GM21423 (cell line): Measurements from ENCODE around the gene ING1.

Experiments
- ATAC-seq: cut with Tn5 transposase; IDR thresholded peaks from one replicate; pipeline ENCODE4 v1.9.1; 2021; ENCODE audit warnings: mild to moderate bottlenecking, moderate library complexity; ENCODE audit not compliant: unreplicated experiment

ING1 gene

DNA sequence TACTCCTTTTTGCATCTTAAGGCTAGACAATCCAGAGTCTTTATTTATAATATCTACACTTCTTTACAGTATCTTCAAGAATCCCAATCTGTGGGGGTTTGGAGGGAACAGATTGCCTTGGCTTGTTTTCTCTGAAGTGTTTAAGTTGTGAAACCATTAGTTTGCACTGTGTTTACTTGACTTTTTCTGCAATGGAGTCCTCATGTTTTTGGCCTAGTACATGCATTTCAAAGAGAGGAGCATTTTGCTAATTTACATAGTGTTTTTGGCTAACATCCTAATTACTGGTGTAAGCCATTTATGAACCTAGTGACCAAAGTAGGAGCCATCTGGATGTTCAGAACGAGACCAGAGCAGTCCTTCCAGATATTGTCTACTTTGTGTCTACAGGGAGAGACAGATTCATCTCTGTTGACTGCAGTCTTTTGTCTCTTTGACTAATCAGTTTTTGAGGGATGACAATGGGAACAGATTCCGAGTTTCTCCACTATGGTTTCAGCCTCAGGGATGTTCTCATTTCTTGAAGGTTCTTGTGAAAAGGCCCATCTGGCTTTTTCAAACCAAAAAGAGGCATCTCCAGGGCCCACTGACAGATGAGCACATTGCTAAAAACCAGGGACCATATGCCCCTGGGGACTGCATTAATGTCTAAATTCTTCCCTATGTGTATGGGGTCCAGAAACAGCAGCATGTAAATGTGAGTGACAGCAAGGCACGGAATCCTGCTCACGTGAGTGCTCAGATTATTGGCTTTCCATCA, 53.4 kb downstream of the ING1 start:
- ATAC-seq = no peak

DNA sequence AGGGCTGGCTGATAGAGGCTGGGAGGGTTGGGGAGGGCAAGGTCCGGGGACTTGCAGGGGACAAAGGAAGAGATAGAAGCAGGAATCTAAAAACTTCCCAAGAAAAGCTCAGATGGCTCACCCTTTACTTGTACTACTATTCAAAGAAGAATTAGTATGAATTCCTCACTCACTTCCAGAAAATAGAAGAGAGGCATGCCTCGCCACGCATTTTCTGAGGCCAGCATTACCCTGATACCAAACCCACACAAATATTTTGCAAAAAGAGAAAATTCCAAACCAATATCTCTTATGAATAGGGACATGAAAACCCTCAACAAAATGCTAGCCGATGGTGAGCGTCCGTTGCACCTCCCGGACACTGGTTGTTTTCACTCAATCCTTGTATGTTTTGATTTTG, 54.0 kb downstream of the ING1 start:
- no peak for ATAC-seq

DNA sequence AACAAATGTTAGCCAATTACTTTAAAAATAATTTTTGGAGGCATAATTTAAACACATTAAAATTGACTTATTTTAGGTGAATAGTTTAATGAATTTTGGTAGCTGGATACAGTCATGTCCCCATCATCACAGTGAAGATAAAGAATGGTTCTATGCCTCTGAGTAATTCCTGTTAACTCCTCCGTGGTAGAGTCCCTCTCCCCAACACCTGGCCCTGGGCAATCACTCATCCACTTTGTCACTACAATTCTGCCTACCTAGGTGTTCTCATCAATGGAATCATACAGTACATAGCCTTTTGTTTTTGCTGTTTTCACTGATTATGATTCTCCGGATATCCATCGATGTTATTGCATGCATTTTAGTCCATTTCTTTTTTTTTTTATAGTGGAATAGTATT, 55.6 kb downstream of the ING1 start:
- no peak for ATAC-seq

DNA sequence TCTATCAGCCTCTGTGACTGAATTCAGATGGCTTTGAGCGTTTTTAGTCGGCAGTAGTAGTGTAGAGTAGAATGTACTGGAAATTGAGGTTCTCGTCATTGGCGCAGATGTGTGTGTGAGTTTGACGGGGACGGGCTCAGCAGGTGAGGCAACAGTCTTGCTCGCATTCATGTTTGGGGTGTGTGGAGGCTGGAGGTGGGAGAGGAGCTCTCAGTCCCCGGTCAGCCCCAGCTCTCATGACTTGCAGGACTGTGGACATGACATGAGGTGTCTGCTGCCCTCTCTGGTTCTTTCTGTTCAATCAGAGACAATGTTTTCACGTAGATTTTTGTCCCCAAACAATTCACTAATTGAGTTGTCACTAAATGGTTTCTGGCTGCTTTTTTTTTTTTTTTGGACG, 57.2 kb downstream of the ING1 start:
- no peak for ATAC-seq

DNA sequence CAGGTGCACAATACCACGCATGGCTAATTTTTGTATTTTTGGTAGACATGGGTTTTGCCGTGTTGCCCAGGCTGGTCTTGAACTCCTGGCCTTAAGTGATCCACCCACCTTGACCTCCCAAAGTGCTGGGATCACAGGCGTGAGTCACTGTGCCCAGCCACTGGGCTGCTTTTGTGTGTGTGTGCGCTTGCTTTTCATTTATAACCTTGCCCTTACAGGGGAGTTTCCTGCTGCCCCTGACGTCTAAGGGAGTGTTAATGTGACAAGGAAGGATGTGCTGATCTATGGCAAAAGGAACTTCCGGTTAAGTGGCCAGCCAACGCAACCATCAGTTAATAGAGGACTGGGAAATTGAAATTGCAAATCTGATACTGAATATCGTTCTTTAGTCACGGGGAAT, 57.7 kb downstream of the ING1 start:
- peak; percentile 48 for ATAC-seq

DNA sequence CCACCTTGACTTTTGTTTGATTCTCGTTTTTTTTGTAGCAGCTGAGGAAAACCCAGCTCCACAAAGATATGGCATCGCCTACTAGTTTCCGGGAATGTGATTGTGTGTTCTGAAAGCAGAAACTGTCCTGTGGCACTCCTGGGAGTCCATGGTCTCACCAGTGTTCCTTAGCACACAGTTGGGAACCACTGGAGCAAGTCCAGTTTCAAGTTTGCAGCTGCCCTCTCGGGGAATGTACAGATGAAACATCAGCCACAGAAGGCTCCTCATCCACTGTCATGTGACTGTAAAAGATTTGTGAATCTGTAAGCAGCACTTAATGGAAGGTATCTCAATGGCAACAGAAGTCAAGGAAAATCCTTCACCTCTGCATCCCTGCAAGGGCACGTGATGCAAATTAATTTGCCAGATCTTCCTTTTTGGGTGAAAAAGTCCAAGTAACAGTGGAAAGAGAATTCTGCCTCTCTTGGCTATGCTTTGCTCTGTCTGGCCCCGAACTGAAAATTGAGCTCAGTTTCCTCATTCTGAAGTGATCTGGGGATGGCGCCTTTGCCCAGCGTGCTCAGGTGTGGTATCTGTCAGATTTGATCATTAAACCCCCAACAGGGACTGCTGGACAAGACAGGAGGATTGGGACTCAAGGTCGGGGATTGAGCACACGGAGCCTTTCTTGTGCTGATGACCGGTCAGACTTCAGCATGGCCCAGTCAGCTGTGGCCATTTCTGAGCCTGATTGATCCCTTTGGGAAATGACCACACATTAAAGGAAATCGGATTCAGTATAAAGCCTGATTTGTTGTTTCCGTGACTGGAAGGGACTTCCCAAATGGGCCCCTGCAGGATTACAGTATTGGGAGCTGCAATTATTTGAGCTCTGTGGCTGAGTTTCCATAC, 58.8 kb downstream of the ING1 start:
- no peak for ATAC-seq
